DND-41 (cell line): ENCODE results near the gene MYH16.

Source experiments
- CTCF ChIP-seq: IDR thresholded peaks from 2 replicates; pipeline ENCODE4 v1.5.1; 2012; ENCODE audit warnings: borderline replicate concordance, low read length, moderate library complexity, mild to moderate bottlenecking; ENCODE audit not compliant: poor library complexity, severe bottlenecking; ENCODE audit errors: extremely low read depth
- EZH2 ChIP-seq: IDR thresholded peaks from 3 replicates; pipeline ENCODE4 v1.6.1; 2012; ENCODE audit warnings: borderline replicate concordance, low read depth, mild to moderate bottlenecking, moderate library complexity, low read length, inconsistent platforms; ENCODE audit not compliant: severe bottlenecking

- TF ChIP-seq CTCF = no peak
- no peak for TF ChIP-seq EZH2
Observed at GRCh38 chr7:99258501-99258900, 14.1 kb upstream of the MYH16 start.
